ENCODE measurements around the gene LMNTD1.

- no peak for TF ChIP-seq ZNF624 (tag by site-specific recombination; IDR thresholded peaks at IDR 0.05)
- TF ChIP-seq ZNF184 (tag by site-specific recombination; IDR thresholded peaks at IDR 0.05): no peak
- TF ChIP-seq CTCF (tag by site-specific recombination; IDR thresholded peaks at IDR 0.05): no peak
- TF ChIP-seq ZBTB11 (tag by site-specific recombination; conservative IDR thresholded peaks at IDR 0.05; ENCODE audit: low read depth): no peak
- no peak for TF ChIP-seq ZBTB7A (tag by site-specific recombination; IDR thresholded peaks at IDR 0.05; ENCODE audit: low read depth)
- no peak for TF ChIP-seq ZNF16 (tag by site-specific recombination; IDR thresholded peaks at IDR 0.05; ENCODE audit: low read depth)
- TF ChIP-seq ZNF510 (tag by site-specific recombination; IDR thresholded peaks at IDR 0.05; ENCODE audit: insufficient replicate concordance): no peak
- no peak for TF ChIP-seq ZNF335 (tag by site-specific recombination; conservative IDR thresholded peaks at IDR 0.05)
- no peak for TF ChIP-seq ZNF555 (tag by site-specific recombination; conservative IDR thresholded peaks at IDR 0.05)
- no peak for TF ChIP-seq ZNF449 (tag by site-specific recombination; IDR thresholded peaks at IDR 0.05)
- no peak for TF ChIP-seq ZBTB20 (tag by site-specific recombination; IDR thresholded peaks at IDR 0.05)
- no peak for TF ChIP-seq ZBTB1 (tag by site-specific recombination; IDR thresholded peaks at IDR 0.05)
Observed at GRCh38 chr12:25482625-25483024, 70.5 kb downstream of the LMNTD1 start.
